ENCODE measurements around the gene GPR52.

DNA sequence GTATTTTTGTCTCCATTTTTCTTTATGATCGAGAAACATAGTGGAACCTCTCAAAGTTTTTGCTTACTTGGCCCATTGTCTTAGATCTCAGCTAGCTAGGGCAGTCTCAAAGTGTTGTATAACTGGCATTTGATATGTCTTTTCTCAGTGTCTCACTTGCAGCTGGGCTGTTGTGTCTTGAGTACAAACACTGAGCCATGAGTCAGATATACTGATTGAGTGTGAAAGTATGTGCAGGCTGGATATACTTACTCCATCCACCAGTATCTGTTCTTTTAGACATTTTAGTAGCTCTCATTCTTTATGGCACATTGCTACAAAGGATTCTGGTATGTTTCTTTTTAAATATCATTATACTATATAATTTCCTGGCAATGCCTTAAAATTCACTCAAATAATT, 14.3 kb upstream of the GPR52 start:
- TF ChIP-seq, protein P1, sequence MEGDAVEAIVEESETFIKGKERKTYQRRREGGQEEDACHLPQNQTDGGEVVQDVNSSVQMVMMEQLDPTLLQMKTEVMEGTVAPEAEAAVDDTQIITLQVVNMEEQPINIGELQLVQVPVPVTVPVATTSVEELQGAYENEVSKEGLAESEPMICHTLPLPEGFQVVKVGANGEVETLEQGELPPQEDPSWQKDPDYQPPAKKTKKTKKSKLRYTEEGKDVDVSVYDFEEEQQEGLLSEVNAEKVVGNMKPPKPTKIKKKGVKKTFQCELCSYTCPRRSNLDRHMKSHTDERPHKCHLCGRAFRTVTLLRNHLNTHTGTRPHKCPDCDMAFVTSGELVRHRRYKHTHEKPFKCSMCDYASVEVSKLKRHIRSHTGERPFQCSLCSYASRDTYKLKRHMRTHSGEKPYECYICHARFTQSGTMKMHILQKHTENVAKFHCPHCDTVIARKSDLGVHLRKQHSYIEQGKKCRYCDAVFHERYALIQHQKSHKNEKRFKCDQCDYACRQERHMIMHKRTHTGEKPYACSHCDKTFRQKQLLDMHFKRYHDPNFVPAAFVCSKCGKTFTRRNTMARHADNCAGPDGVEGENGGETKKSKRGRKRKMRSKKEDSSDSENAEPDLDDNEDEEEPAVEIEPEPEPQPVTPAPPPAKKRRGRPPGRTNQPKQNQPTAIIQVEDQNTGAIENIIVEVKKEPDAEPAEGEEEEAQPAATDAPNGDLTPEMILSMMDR (IDR thresholded peaks at IDR 0.05; ENCODE audit: insufficient read depth, low read length, poor library complexity, severe bottlenecking), result no peak
- TF ChIP-seq EZH2phosphoT487 (conservative IDR thresholded peaks at IDR 0.05; ENCODE audit: low read length), result no peak
